MM.1S (cell line): ENCODE data around the gene ERG.

Experiments used
- DNase-seq: peaks from one replicate; pipeline ENCODE4 v3.0.0-alpha.2; 2015
- H2AFZ ChIP-seq: fragments of 300-600 bp; sonication (generic); 2 replicates; pipeline ENCODE4 v1.6.0; 2016; ENCODE audit warnings: antibody characterized with exemption, low read length
- H3F3A ChIP-seq: fragments of 300-600 bp; sonication (generic); 2 replicates; pipeline ENCODE4 v1.6.1; 2016; ENCODE audit warnings: mild to moderate bottlenecking, antibody characterized with exemption, low read length, moderate library complexity, mixed read lengths; ENCODE audit not compliant: insufficient read depth
- H3K27ac ChIP-seq: fragments of 300-600 bp; sonication (generic); 2 replicates; pipeline ENCODE4 v1.5.1; 2016; ENCODE audit warnings: mild to moderate bottlenecking, low read length
- H3K27me3 ChIP-seq: fragments of 300-600 bp; sonication (generic); replicated peaks from 2 replicates; pipeline ENCODE4 v1.6.0; 2016; ENCODE audit warnings: low read length; ENCODE audit not compliant: insufficient read depth
- H3K36me3 ChIP-seq: fragments of 300-600 bp; sonication (generic); replicated peaks from 2 replicates; pipeline ENCODE4 v1.6.1; 2016; ENCODE audit warnings: mild to moderate bottlenecking, low read length, mixed read lengths; ENCODE audit not compliant: insufficient read depth
- H3K4me1 ChIP-seq: fragments of 300-600 bp; sonication (generic); 2 replicates; pipeline ENCODE4 v1.6.1; 2016; ENCODE audit warnings: low read length, mixed read lengths
- H3K4me2 ChIP-seq: fragments of 300-600 bp; sonication (generic); 2 replicates; pipeline ENCODE4 v1.6.0; 2016; ENCODE audit warnings: low read depth, low read length
- H3K4me3 ChIP-seq: fragments of 300-600 bp; sonication (generic); 2 replicates; pipeline ENCODE4 v1.5.1; 2016; ENCODE audit warnings: low read length, mixed read lengths
- H3K79me2 ChIP-seq: fragments of 300-600 bp; sonication (generic); 2 replicates; pipeline ENCODE4 v1.6.1; 2016; ENCODE audit warnings: mixed run types, low read length, mixed read lengths
- H3K9ac ChIP-seq: fragments of 300-600 bp; sonication (generic); 2 replicates; pipeline ENCODE4 v1.6.1; 2016; ENCODE audit warnings: low read length, mixed read lengths
- H3K9me2 ChIP-seq: fragments of 300-600 bp; sonication (generic); replicated peaks from 2 replicates; pipeline ENCODE4 v1.6.1; 2016; ENCODE audit warnings: mild to moderate bottlenecking, low read length, mixed read lengths; ENCODE audit not compliant: insufficient read depth
- H3K9me3 ChIP-seq: fragments of 300-600 bp; sonication (generic); replicated peaks from 2 replicates; pipeline ENCODE4 v1.6.1; 2016; ENCODE audit warnings: mild to moderate bottlenecking, low read length, mixed read lengths; ENCODE audit not compliant: insufficient read depth
- H4K20me1 ChIP-seq: fragments of 300-600 bp; sonication (generic); 2 replicates; pipeline ENCODE4 v1.6.1; 2016; ENCODE audit warnings: mild to moderate bottlenecking, low read length, moderate library complexity, mixed read lengths; ENCODE audit not compliant: insufficient read depth
- CTCF ChIP-seq: fragments of 300-600 bp; sonication (generic); IDR thresholded peaks from 2 replicates; pipeline ENCODE4 v1.5.1; 2016; ENCODE audit warnings: antibody characterized with exemption, low read length, mixed read lengths
- EZH2 ChIP-seq: fragments of 300-600 bp; sonication (generic); optimal IDR thresholded peaks from 2 replicates; pipeline ENCODE3; 2017; ENCODE audit warnings: low read depth, mild to moderate bottlenecking, antibody characterized with exemption, low read length, mixed read lengths
- EZH2phosphoT487 ChIP-seq: fragments of 300-600 bp; sonication (generic); IDR thresholded peaks from 2 replicates; pipeline ENCODE4 v1.6.1; 2018; ENCODE audit warnings: antibody characterized with exemption, low read length

The ERG gene

GRCh38 chr21:38385427-38386175 lies 112.7 kb downstream of the ERG start:
- TF ChIP-seq EZH2, result no peak
- TF ChIP-seq CTCF, result no peak
- TF ChIP-seq EZH2phosphoT487, result no peak
- DNase-seq, result no peak
- H3K27ac ChIP-seq, result no peak overlapping the region
- no peaks in the 10 kb centered on the region for H3F3A ChIP-seq
- no peaks in the 10 kb centered on the region for H3K9me2 ChIP-seq
- no peaks in the 10 kb centered on the region for H3K4me1 ChIP-seq
- H3K4me3 ChIP-seq, result no peak overlapping the region
- H3K79me2 ChIP-seq, result no peaks in the 10 kb centered on the region
- H3K9me3 ChIP-seq, result no peaks in the 10 kb centered on the region
- no peaks in the 10 kb centered on the region for H4K20me1 ChIP-seq
- no peak overlapping the region for H3K9ac ChIP-seq
- H3K27me3 ChIP-seq, result no peaks in the 10 kb centered on the region
- H3K4me2 ChIP-seq, result no peak overlapping the region
- H3K36me3 ChIP-seq, result no peaks in the 10 kb centered on the region
- no peak overlapping the region for H2AFZ ChIP-seq

- TF ChIP-seq EZH2phosphoT487 (no peak), EZH2 (no peak), CTCF (no peak)
- no peaks in the 10 kb centered on the region for H3K79me2 ChIP-seq
- H3K9me2 ChIP-seq, result no peaks in the 10 kb centered on the region
- H3K27ac ChIP-seq, result no peak overlapping the region
- no peak for DNase-seq
- H3K9me3 ChIP-seq, result no peaks in the 10 kb centered on the region
- no peaks in the 10 kb centered on the region for H3K36me3 ChIP-seq
- H3K9ac ChIP-seq, result no peak overlapping the region
- no peak overlapping the region for H2AFZ ChIP-seq
- H4K20me1 ChIP-seq, result no peaks in the 10 kb centered on the region
- no peak overlapping the region for H3K4me3 ChIP-seq
- no peaks in the 10 kb centered on the region for H3K4me1 ChIP-seq
- H3K27me3 ChIP-seq, result no peaks in the 10 kb centered on the region
- no peaks in the 10 kb centered on the region for H3F3A ChIP-seq
- H3K4me2 ChIP-seq, result no peak overlapping the region
Observed at GRCh38 chr21:38384675-38385426, 113.4 kb downstream of the ERG start.

- H4K20me1 ChIP-seq, result no peaks in the 10 kb centered on the region
- no peak overlapping the region for H3K27ac ChIP-seq
- H3K9me2 ChIP-seq, result no peaks in the 10 kb centered on the region
- no peaks in the 10 kb centered on the region for H3K79me2 ChIP-seq
- no peaks in the 10 kb centered on the region for H3F3A ChIP-seq
- no peak for TF ChIP-seq EZH2phosphoT487
- no peak for TF ChIP-seq CTCF
- TF ChIP-seq EZH2, result no peak
- H3K4me3 ChIP-seq, result no peak overlapping the region
- no peaks in the 10 kb centered on the region for H3K36me3 ChIP-seq
- H2AFZ ChIP-seq, result no peak overlapping the region
- no peaks in the 10 kb centered on the region for H3K27me3 ChIP-seq
- no peak for DNase-seq
- H3K4me1 ChIP-seq, result no peaks in the 10 kb centered on the region
- no peaks in the 10 kb centered on the region for H3K9me3 ChIP-seq
- no peak overlapping the region for H3K9ac ChIP-seq
- H3K4me2 ChIP-seq, result no peak overlapping the region
Observed at GRCh38 chr21:38384238-38384560, 114.1 kb downstream of the ERG start.
